Hematopoietic multipotent progenitor cell treated with erythropoietin and hydrocortisone succinate and interleukin-3 and kit ligand, for 6 days (in vitro differentiated cells): Measurements from ENCODE around the gene ACKR3.

Experiments used
- DNase-seq: peaks from one replicate; pipeline ENCODE4 v3.0.0-alpha.2; 2015

ACKR3 gene

GRCh38 chr2:236570081-236570868 lies 650 bp downstream of the ACKR3 start:
- DNase-seq, result no peak

- DNase-seq, result no peak
Observed at GRCh38 chr2:236571145-236571544, 1.5 kb downstream of the ACKR3 start.

- no peak for DNase-seq
Observed at GRCh38 chr2:236572482-236572881, 2.9 kb downstream of the ACKR3 start.

GRCh38 chr2:236573066-236573929 lies 3.7 kb downstream of the ACKR3 start:
- no peak for DNase-seq

- no peak for DNase-seq
Observed at GRCh38 chr2:236574000-236574399, 4.4 kb downstream of the ACKR3 start.

GRCh38 chr2:236574424-236575145 lies 5.0 kb downstream of the ACKR3 start:
- DNase-seq, result no peak

- DNase-seq, result no peak
Observed at GRCh38 chr2:236575510-236575909, 5.9 kb downstream of the ACKR3 start.

- DNase-seq, result no peak
Observed at GRCh38 chr2:236576087-236576486, 6.5 kb downstream of the ACKR3 start.

- DNase-seq, result no peak
Observed at GRCh38 chr2:236576953-236577352, 7.3 kb downstream of the ACKR3 start.

- no peak for DNase-seq
Observed at GRCh38 chr2:236577481-236578410, 8.1 kb downstream of the ACKR3 start.

GRCh38 chr2:236578411-236578846 lies 8.8 kb downstream of the ACKR3 start:
- no peak for DNase-seq

- no peak for DNase-seq
Observed at GRCh38 chr2:236579048-236579745, 9.6 kb downstream of the ACKR3 start.

- no peak for DNase-seq
Observed at GRCh38 chr2:236579746-236580315, 10.2 kb downstream of the ACKR3 start.

GRCh38 chr2:236580746-236581355 lies 11.2 kb downstream of the ACKR3 start:
- DNase-seq, result no peak

GRCh38 chr2:236581546-236581945 lies 11.9 kb downstream of the ACKR3 start:
- no peak for DNase-seq

- no peak for DNase-seq
Observed at GRCh38 chr2:236582968-236583367, 13.3 kb downstream of the ACKR3 start.

GRCh38 chr2:236583621-236584203 lies 14.1 kb downstream of the ACKR3 start:
- DNase-seq, result no peak

GRCh38 chr2:236584521-236585384 lies 15.1 kb downstream of the ACKR3 start:
- DNase-seq, result no peak

- DNase-seq, result no peak
Observed at GRCh38 chr2:236585966-236586365, 16.3 kb downstream of the ACKR3 start.
